ENCODE data around the gene CAPN5.

Gene CAPN5

GRCh38 chr11:77171254-77171653 lies 104.5 kb downstream of the CAPN5 start:
- Mint-ChIP-seq H3K27ac (peak overlapping the region in 2 of 3 experiments; percentile 25 to 45), H3K27me3 (ENCODE audit: low read depth) (peaks cover 9% of the 10 kb centered on the region), H3K9me3 (no peaks in the 10 kb centered on the region), H3K4me3 (no peak overlapping the region), H3K36me3 (ENCODE audit: low read depth) (no peaks in the 10 kb centered on the region), H3K4me1 (peaks cover 39% of the 10 kb centered on the region)
- no peak for TF ChIP-seq CTCF (IDR thresholded peaks at IDR 0.05; ENCODE audit: unreplicated experiment in 3 of 3)

- H3K36me3 Mint-ChIP-seq (ENCODE audit: low read depth), result no peaks in the 10 kb centered on the region
- H3K4me1 Mint-ChIP-seq, result peaks cover 42% of the 10 kb centered on the region
- TF ChIP-seq CTCF (IDR thresholded peaks at IDR 0.05; ENCODE audit: unreplicated experiment in 3 of 3), result no peak
- H3K9me3 Mint-ChIP-seq, result no peaks in the 10 kb centered on the region
- peaks cover 9% of the 10 kb centered on the region for H3K27me3 Mint-ChIP-seq (ENCODE audit: low read depth)
- H3K27ac Mint-ChIP-seq, result peak overlapping the region in 1 of 3 experiments; percentile 25
- H3K4me3 Mint-ChIP-seq, result no peak overlapping the region
These were observed 105.3 kb downstream of the CAPN5 start for GRCh38 chr11:77171885-77172665.

GRCh38 chr11:77172666-77172982 lies 105.9 kb downstream of the CAPN5 start:
- no peak overlapping the region for H3K4me3 Mint-ChIP-seq
- TF ChIP-seq CTCF (IDR thresholded peaks at IDR 0.05; ENCODE audit: unreplicated experiment in 3 of 3), result no peak
- H3K27ac Mint-ChIP-seq, result no peak overlapping the region
- peaks cover 42% of the 10 kb centered on the region for H3K4me1 Mint-ChIP-seq
- H3K27me3 Mint-ChIP-seq (ENCODE audit: low read depth), result peaks cover 9% of the 10 kb centered on the region
- no peaks in the 10 kb centered on the region for H3K9me3 Mint-ChIP-seq
- H3K36me3 Mint-ChIP-seq (ENCODE audit: low read depth), result no peaks in the 10 kb centered on the region

- Mint-ChIP-seq H3K4me3 (no peak overlapping the region), H3K27ac (peak overlapping the region in 1 of 3 experiments; percentile 6), H3K9me3 (no peaks in the 10 kb centered on the region), H3K36me3 (ENCODE audit: low read depth) (no peaks in the 10 kb centered on the region), H3K4me1 (peaks cover 42% of the 10 kb centered on the region), H3K27me3 (ENCODE audit: low read depth) (peaks cover 12% of the 10 kb centered on the region)
- TF ChIP-seq CTCF (IDR thresholded peaks at IDR 0.05; ENCODE audit: unreplicated experiment in 3 of 3), result no peak
These were observed 106.7 kb downstream of the CAPN5 start for GRCh38 chr11:77173494-77173893.

- Mint-ChIP-seq H3K36me3 (ENCODE audit: low read depth) (no peaks in the 10 kb centered on the region), H3K4me3 (peak overlapping the region in 1 of 3 experiments; percentile 27), H3K27me3 (ENCODE audit: low read depth) (peaks cover 13% of the 10 kb centered on the region), H3K27ac (peak overlapping the region in 2 of 3 experiments; percentile 80 to 86), H3K9me3 (no peaks in the 10 kb centered on the region), H3K4me1 (peaks cover 42% of the 10 kb centered on the region)
- TF ChIP-seq CTCF (IDR thresholded peaks at IDR 0.05; ENCODE audit: unreplicated experiment in 3 of 3), result no peak
These were observed 107.8 kb downstream of the CAPN5 start for GRCh38 chr11:77174559-77174958.
